ENCODE measurements around the gene LRP1B.

Gene LRP1B

DNA sequence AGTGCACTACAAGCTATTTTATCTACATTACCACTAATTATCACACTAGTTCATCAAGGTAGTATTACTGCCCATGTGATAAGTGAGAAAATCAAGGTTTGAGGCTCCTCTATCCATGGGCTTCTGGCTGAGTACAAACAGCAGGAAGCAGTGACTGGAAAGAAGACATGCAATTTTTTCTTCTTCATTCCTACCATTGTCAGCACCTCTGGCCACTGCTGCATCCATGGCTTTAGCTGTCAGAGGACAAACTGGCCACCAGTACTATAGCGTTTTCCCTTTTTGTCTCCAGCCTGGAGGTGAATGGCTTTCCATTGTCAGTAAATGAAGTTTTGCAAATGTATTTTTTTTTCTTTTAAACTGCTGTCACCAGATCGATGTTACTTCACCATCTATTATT, 674.9 kb downstream of the LRP1B start:
- no peak for DNase-seq

- no peak for DNase-seq
Measured at GRCh38 chr2:141455211-141455826, 675.5 kb downstream of the LRP1B start.

GRCh38 chr2:141440072-141440635, 690.7 kb downstream of the LRP1B start:
- no peak for DNase-seq

DNA sequence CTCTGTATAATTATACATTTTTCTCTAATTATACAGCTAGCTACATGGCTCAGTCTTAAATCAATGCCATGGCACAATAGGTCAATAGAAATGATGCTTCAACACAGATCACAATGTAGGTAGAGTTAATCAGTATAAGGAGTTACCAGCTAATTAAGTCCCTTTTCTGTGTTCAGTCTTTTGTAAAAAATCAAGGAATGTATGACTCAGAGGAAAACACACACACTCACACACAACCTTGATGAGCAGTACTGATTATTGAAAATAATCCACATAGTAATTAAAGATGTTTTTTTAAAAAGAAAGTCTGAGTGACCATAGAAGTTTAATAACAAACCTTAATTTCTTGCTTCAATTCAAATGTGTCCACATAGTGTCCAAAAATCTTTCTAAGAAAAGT, 691.3 kb downstream of the LRP1B start:
- no peak for DNase-seq

DNA sequence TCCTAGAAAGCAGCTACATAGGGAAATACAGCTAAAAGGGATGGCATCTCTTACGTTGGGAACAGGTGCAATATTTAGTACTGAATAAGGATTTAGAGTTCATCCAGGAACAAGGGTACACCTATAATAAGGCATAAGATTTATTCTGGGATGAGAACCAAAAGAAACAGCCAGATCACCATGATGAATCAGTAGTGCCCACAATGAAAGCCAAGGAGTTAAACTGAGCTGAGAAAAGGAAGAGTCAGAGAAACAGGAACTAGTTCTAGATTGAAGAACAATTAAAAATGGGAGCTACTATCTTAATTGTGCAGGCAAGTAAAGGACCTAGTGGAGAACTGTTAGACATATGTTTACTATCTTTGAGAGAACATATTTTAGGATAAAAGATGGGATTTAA, 692.3 kb downstream of the LRP1B start:
- no peak for DNase-seq

DNA sequence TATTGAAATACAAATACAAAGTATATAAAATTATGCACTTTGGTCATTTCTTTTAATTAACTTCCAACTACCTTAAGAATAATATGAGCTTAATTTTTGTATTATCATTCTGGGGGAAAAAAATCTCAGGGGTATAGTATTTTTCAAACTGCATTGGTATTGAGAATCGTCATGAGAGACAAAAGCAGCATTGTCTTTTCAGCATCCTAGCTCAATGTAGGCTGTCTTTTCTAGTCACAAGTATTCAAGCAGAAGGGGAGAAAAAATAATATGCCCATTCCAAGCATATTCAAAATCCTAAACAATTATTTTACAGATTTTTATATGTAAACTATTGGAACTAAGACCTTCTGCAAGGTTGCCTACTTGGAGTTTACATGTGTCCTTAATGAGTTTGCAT, 693.3 kb downstream of the LRP1B start:
- no peak for DNase-seq

GRCh38 chr2:141423124-141423523, 707.7 kb downstream of the LRP1B start:
- DNase-seq: no peak

DNA sequence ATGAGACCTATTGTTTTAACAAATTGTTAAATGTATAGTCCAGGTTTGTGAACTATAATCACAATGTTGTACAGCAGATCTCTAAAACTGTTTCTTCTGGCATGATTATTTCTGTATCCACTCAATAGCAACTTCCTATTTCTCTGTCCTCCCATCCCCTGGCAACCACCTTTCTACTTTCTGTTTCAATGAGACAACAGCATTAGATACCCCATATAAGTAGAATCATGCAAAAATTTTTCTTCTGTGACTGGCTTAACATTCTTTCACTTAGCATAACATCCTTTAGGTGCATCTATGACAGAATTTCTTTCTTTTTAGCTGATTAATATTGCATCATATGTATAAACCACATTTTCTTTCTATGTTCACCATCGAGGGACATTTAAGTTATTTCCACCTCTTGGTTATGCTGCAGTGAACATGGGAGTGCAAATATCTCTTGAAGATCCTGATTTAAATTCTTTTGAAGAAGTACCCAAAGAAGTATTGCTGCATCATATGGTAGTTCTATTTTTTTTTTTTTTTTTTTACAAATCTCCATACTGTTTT, 713.5 kb downstream of the LRP1B start:
- DNase-seq: no peak

- no peak for DNase-seq
Measured at GRCh38 chr2:141411419-141411818, 719.4 kb downstream of the LRP1B start.

GRCh38 chr2:141399270-141399669, 731.5 kb downstream of the LRP1B start:
- DNase-seq: no peak

DNA sequence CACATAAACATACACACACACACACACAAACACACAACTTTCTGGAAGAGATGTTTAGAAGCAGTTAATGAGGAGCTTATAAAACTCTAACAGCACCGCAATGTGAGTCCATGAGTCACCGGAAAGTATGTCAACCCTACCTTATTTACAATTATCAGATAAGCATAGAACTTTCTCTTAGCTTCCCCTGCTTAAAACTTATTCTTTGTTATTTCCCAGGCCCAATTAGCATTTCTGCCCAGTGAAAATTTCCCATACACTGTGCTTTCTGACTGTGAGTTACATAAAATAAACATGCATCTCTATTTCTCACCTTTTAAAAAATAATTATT, 737.6 kb downstream of the LRP1B start:
- DNase-seq: no peak

- DNase-seq: no peak
Measured at GRCh38 chr2:141392517-141393213, 738.2 kb downstream of the LRP1B start.

DNA sequence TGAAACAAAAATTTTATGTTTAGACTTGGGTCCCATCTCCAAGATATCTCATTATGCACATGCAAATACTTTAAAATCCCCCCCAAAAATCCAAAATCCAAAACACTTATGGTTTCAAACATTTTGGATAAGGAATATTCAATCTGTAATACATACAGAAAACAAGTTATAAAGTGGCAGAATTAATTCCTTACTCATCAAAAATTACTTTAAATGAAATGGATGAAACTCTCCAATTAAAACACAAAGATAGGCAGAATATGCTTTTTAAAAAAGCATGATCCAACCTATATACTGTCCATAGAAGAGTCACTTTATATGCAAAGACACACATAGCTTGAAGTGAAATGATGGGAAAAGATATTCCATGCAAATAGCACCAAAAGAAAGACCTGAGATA, 744.6 kb downstream of the LRP1B start:
- DNase-seq: no peak

DNA sequence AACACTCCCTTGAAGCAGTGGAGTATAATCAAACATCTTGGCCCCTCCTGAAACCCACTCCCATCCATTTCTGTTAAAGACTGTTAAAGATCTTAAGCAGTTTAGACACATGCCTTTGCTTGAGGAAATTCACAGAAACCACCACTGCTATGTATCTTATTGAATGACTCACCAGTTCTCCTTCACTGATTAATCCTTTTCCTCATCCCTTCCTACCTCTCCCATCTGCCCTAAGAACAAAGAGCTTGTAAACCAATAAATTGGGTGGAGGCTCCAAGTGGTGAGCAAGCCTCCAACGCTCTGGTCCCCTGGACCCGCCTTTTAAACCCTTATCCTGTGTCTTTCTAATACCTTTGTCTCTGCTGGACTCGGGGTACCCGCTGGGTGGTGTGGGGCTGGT, 746.1 kb downstream of the LRP1B start:
- no peak for DNase-seq

- no peak for DNase-seq
Measured at GRCh38 chr2:141381946-141382345, 748.9 kb downstream of the LRP1B start.

- no peak for DNase-seq
Measured at GRCh38 chr2:141380008-141380979, 750.5 kb downstream of the LRP1B start.

DNA sequence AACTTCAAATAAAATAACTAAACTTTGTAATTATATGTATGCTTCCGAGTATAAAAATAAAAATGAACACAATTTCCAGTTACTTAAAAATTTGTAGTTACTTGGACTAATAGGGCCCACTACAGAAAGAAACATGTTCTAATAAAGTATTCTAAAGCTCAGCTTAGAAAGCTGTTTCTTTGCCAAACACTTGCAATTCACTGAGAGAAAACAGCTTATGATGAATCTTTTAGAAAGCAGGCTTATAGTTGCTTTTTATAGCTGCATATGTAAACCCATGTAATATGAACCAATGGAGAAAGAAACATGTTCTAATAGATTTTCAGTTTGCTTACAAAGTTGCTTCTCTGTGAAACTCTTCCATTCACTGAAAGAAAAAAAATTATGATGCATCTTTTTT, 766.0 kb downstream of the LRP1B start:
- no peak for DNase-seq

DNA sequence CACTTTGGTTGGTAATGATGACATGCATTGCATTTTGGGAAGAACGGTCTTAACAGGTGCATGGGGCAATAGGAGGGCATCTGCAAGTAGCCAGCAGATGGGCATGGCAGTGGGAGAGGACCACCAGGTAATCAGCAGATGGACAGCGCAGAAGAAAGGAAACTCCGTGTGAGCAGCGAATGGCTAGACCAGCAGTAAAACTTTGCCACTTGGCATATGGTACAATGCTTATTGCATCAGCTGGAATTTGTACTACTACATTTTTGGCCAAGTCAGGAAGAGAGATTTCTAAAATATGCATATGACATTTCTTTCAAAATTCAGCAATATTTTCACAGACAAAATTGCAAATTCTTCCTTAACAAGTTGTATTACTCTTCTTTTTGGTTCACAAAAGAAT, 768.5 kb downstream of the LRP1B start:
- no peak for DNase-seq

DNA sequence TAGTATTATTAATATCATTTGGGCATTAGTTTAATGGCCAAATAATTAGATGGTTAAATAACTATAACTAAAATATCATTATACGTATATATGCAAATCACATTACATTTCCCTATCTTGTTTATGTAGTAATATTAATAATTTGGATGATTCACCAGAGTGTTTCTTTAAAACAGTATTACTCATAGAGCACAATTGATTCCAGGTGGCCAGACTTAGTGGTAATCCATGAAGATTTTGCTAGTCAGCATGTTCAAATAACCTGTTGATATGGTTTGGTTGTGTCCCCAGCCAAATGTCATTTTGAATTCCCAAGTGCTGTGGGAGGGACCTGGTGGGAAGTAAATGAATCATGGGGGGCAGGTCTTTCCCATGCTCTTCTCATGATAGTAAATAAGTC, 782.3 kb downstream of the LRP1B start:
- no peak for DNase-seq

- DNase-seq: no peak
Measured at GRCh38 chr2:141341444-141341843, 789.4 kb downstream of the LRP1B start.

GRCh38 chr2:141331127-141331526, 799.7 kb downstream of the LRP1B start:
- peak in 1 of 56 donors; percentile 19 for DNase-seq

GRCh38 chr2:141329964-141330363, 800.9 kb downstream of the LRP1B start:
- DNase-seq: no peak

All from nucleus accumbens (tissue), 56 donors.